ENCODE measurements around the gene DGKE.

Gene DGKE

DNA sequence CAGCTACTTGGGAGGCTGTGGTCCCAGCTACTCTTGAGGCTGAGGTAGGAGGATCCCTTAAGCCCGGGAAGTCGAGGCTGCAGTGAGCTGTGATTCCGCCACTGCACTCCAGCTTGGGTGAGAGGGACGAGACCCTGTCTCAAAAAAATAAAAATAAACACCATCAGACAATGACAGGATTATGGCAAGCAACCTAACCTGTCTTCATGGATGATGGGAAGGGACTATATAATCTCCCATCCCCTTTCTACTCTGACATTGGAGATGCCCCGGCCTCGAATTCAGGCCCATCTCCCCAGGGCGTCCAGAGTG lies 79.0 kb downstream of the DGKE start:
- no peak for DNase-seq (ENCODE audit: low read depth in 2 of 3, low spot score in 1 of 3)

DNA sequence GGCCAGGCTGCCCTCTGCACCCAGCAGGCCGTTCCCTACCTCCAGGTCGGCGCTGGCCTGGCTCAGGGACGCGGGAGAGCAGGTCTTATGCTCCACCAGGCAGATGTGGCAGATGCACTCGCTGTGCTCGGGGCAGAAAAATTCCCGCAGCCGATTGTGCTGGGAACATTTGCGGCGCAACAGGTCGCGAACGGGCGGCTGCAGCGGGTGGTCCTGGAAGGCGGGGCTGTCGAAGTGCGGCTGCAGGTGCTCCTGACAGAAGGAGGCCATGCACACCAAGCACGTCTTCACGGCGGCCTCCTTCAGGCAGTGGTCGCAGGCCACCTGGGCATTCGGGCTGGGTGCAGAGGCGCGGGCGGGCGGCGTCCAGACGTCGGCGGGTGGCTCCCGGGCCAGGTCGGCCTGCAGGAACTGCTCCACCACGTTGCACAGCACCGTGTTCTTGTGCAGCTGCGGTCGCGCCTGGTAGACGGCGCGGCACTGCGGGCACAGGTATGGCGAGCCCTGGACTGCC lies 79.5 kb downstream of the DGKE start:
- no peak for DNase-seq (ENCODE audit: low read depth in 2 of 3, low spot score in 1 of 3)

- DNase-seq (ENCODE audit: low read depth in 2 of 3, low spot score in 1 of 3): peak; percentile 84 to 91 (median 84)
These were observed 80.1 kb downstream of the DGKE start, which contains the start of gene TRIM25 for GRCh38 chr17:56913867-56914580. TRIM25 (minus strand) TSS chr17:56914049; CDS start chr17:56913988, 61 bp downstream.

GRCh38 chr17:56914581-56915273 lies 80.8 kb downstream of the DGKE start:
- DNase-seq (ENCODE audit: low read depth in 2 of 3, low spot score in 1 of 3): no peak

GRCh38 chr17:56917559-56918296 lies 83.8 kb downstream of the DGKE start:
- DNase-seq (ENCODE audit: low read depth in 2 of 3, low spot score in 1 of 3): no peak

DNA sequence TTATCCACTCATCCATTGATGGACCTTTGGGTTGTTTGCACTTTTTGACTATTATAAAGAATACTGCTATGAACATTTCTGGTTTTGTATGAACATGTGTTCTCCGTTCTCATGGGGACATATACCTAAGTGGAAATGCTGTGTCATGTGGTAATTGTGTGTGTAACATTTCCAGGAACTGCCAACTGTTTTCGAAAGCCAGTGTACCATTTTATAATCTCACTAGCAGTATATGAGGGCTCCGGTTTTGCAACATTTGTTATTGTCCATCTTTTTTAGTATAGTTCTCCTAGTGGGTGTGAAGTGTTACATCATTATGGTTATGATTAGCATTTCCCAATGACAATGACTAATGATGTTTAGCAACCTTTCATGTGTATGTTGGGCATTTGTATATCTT lies 85.0 kb downstream of the DGKE start:
- no peak for DNase-seq (ENCODE audit: low read depth in 2 of 3, low spot score in 1 of 3)
